ENCODE measurements around the gene HSBP1.

HSBP1 gene

DNA sequence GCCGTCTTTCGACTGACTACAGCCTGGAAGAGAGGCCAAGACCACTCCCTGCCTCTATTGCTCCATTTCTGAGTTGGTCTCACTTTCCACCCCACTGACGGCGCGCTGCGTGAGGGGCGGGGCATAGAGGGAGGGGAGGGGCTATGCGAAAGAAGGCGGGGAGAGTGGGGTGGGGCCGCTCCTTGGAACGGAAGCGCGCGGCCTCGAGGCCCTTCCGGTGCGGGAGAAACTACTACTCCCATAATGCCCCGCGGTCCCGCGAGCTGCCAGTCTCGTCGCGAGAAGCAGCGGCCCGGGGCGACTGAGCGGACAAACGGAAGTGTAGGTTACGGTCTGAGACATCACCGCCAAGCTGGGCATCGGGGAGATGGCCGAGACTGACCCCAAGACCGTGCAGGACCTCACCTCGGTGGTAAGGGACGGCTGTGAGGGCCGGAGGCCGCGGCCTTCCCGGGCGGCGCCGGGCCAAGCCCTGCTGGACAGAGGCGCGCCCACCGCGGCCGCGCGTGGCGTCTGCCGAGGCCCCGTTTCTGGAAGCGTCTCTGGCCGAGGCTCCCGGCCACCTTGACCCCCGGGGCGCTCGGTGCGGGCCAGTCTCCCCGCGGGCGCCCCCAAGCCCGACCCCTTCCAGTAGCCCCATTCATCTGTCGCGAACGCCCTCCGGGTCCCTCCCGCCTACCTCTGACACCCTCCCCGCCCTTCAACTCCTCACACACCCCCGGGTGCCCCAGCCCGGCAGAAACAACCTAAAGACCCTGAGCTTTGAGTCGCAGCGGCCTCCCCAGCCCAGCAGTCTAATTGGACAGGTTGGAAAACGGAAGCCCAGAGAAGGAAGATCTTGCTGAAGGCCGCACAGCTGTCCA, at the start of gene HSBP1:
Gene HSBP1 (plus strand): TSS at position 269 of the 863 bp plus-strand sequence. CDS start 99 bp downstream, at position 368.
- peak; percentile 93 for DNase-seq

DNA sequence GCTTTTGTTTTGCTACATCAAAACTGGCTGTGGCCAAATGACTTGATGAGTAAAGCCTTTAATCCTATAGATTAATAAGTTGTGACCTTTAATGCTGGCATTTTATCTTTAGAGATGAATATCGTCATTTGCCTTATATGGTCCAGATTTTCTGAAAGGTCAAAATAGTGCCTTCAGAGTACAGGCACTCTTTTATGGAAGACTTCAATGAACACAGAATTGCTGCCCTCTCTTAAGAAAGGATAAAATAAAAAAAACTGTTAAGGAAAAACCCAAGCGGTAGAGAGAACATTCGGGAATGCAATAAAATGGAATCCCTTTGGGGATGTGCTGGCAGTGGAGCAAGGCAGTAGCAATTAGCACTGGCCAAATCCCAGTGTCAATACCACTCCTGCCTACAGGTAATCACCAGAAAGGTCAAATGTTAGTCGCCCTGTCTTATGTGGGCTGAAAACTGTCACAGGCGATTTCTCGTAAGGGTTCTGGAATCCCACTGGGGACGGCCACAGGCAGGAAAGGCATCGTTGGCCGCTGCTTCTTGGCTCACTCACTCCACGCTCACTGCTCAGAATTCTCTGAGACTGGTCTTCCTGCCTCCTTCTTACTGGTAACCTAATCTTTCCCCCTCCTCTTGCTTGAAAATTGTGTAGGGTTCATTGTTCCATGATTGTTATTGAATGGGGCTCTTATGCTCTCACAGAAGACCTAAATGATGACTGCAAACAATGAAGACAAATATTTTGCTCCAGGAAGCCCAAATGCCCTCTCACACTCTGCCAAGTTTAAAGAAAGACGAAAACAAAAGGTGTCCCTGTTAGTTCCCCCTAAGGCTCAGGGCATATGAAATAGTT, 45.4 kb upstream of the HSBP1 start:
- DNase-seq = no peak

DNA sequence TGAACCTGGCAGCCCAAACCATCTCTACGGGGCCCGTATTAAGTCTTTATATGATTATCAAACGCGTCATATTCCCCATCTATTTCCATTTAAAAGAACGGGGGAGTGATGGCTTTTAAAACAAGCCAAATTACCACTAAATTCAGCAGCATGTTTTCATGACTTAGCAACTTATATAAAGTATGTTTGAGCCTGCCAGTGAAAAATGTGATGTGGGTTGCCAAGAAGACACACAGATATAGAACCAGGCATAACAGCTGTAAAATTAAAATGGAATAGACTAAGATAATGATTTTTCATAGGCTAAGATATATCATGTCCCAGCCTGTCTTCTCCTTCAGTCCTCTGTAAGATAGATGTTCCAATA, 44.8 kb upstream of the HSBP1 start:
- no peak for DNase-seq

DNA sequence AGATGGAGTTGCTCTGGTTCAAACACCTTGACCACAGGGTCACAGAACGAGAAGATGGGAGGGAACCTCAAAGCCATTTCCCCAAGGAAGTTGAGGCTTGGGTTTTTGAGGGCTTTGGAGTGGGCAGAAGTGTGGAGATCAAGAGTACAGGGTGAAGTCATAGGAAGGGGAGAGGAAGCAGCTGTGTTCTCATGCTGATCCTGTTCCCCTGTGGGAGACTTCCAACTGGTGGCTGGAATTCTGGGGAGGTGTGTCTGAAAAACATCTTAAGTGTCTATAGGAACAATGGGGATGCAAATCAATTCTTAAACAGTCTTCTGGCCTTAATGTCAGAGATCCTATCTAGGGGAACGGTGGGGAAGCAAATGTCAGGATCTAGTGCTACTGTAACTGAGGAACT, 38.8 kb upstream of the HSBP1 start:
- no peak for DNase-seq

DNA sequence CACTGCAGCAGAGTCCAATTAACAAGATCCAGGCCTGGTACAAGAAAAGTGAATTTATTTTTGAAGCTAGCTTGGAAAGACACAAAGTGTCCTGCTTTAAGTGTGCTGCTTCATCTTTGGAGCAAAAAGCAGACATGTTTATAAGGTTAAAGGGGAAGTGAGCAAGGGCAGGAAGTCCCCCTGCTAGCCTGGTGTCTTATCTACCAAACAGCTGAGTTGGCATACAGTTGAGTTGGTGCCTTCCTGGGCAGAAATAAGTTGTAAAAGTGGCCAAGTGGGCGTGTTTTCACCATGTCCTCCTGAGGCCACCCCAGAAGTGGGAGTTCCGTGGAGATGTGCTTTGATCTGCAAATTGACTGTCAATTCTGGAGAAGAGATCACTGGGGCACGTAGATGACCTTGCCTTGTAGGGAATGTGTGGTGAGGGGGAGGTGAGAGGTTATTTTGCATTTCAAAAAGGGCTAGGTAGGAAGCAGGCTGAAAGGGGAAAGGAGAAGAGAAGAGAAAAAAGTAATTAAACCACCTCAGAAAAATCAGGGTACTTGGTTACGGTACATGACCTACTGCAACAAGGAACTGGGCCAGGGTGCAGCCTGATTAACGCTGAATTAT, 38.3 kb upstream of the HSBP1 start:
- DNase-seq = no peak

DNA sequence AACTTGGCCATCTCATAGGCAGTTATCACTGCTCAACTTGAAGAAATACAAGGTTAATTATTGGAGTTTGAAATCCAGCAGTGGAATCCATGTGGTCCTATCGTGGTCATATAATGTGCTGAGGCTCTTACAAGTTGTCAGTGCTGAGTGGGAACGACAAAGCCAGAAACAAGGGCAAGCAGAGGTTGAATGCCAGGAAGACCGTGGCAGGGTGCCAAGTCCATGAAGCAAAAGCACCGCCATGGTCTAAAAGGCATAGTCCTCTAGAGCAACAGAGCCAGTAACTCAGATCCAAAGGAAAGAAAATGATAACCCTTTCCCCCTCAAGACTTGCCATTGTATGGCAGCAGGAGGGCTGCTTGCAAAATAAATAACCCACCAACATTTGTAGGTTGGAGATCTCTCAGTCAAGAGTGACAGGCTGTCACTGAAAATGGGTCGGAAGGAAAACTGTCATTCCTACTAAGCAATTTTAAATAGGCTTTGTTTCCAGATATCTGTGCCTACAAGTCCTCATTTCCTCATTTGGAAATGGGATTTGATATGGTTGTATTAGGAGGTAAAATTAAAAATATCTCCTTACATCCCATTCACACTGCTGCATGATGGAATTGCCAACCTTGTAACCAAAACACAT, 36.4 kb upstream of the HSBP1 start:
- no peak for DNase-seq

DNA sequence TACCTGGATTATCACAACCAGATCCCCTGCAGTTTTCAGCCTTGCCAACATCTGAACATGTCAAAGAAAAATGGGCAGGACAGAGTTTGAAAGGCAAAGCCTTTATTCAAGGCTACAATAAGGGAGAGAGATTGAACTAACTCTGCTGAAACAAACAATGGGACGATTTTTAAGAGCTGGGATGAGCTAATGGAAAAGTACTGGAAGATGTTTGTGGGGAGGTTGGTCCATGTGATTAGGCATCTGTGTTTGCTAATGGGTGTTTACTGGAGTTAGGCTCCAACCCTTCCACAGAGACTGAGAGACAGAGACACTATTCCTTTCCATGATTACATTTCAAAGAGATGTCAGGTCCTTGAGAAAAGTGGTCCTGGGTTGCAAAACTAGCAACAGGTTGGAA, 35.0 kb upstream of the HSBP1 start:
- no peak for DNase-seq

DNA sequence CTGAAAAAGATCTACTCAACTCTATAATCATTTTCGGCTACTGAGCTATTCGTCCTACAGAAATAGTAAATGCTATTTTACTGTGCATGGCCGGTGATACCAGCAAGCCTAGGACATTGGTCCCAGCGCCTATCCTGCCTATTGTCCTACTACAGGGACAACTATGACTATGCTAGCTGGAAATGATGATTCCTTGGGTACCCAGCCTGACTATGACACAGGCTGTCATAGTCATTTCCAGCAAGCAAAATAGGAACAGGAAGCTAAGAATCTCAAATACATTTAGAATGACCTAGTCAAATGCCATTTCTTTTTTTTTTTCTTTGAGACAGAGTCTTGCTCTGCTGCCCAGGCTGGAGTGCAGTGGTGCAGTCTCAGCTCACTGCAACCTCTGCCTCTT, 33.7 kb upstream of the HSBP1 start:
- DNase-seq = no peak

DNA sequence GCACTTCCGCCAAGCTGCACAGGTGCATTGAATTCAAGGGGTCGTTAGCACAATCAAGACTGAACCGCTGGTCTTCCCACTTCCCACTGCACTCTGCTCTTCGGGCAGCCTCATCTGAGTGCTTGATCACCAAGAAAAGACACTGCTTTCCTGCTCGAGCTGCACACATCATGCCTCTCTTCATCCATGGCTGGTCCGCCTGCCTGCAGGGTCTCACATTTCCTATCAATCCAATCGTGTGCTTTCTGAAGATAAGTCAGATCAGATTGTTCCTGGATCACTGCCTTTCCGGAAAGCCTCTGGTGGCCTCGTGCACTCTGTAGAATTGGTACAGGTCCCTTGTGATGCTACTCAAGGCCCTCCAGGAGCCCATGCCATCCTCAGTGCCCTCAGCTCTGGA, 30.8 kb upstream of the HSBP1 start:
- no peak for DNase-seq

DNA sequence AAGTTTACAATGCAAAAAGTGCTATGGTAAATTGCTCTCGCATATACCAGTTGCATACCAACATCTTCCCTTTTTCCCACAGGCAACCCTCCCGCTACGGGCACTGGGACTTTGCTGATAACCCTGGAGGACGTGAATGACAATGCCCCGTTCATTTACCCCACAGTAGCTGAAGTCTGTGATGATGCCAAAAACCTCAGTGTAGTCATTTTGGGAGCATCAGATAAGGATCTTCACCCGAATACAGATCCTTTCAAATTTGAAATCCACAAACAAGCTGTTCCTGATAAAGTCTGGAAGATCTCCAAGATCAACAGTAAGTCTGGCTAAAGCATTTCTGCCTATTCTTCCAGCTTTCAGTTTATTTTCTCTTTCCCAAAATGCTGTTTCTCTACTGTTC, 27.9 kb upstream of the HSBP1 start:
- peak; percentile 58 for DNase-seq

DNA sequence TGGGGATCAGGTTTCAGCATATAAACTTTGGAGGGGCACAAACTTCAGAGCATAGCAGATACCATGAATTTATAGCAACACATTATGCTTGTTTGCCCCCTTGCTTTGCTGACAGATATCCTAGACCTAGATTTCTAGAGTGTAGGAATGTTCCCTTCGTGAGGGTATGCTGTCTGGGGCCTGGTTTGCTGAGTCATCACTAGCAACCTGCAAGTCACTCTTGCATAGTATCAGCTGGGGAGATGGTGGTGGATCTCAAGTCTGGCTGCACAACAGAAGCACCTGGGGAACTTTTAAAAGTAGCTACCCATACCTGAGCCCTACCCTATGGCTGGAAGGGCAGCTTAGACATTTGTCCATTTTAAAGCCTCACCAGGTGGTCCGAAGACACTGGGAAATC, 22.3 kb upstream of the HSBP1 start:
- no peak for DNase-seq

DNA sequence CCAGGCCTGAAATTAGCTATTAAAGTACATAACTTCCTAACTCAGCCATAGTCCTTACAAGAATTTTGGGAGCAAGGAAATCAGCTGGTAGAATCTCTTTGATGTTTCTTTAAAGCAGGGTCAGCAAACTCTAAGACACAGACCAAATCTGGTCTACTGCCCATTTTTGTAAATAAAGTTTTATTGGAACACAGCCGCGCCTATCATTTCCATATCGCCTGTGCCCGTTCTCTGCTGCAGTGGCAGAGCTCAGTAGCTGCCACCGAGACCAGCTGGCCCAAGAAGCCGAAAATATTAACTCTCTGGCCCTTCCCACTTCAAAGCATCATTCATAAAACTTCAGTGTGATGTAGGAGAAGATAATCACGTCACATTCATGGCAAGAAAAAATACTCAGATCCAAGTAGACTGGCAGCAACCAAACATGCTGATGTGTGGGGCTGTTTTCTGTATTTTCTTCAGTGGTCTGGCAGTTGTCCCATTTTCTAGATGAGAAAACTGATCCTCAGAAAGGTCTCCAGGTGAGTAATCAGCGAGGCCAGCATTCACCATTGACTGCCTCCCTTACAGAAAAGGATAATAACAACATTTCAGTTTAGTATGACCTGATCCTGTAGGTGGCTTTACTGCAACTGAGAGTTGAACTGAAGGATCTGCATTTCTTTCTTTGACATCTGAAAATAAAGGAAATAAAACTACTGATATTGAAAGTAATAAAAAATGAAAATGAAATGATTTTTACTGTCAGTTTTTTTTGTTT, 18.0 kb upstream of the HSBP1 start:
- DNase-seq = no peak

DNA sequence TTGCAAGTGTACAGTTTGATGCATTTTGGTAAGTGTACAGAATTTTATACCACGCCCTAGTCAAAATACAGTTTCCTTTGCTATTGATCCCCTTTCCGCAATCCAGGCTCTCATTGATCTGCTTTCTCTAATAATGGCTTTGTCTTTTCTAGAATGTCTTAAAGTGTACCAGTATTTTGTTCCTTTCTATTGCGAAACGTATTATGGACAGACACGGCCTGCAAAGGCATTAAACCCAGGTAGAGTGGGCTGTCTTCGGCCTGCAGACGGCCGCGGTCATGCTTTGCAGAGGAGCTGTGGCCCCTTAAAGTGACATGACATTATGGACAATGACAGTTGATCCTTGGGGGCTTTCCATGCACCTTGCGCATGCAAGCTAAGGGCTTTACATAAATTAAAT, 15.9 kb upstream of the HSBP1 start:
- DNase-seq = no peak

DNA sequence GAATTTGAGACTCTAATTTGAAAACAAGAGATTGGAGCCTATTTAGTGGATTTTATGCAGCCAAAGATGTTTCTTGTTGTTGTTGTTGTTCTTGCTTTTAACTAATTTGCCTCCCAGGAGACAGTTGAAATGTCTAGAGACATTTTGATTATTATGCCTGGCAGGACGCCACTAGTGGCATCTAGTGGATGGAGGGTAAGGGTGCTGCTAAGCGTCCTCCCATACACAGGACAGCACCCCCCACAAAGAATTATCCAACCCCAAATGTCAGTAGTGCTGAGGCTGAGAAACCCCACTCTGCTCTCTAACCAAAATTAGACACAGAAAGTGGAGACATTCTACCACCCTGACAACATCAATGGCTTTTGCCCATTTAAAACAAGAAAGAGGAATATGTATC, 15.4 kb upstream of the HSBP1 start:
- DNase-seq = no peak

DNA sequence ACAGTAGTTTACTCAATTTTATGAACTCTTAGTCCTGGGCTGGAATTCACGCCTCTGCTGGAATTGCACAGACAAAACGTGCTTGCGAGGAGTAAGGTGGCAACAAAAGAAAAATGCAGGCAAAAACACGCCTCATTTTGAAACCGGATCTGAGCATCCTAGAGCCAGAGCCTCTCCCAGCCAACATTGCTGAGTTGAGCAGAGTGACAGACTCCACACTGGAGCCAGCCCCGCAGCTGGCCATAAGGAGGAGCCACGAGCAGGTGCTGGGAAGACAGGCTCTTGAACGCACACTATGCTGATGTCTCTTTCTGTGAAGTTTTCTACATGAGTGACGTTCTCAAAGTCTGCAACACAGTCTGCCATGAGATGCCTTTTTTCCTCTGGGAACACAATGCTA, 14.6 kb upstream of the HSBP1 start:
- DNase-seq = no peak

DNA sequence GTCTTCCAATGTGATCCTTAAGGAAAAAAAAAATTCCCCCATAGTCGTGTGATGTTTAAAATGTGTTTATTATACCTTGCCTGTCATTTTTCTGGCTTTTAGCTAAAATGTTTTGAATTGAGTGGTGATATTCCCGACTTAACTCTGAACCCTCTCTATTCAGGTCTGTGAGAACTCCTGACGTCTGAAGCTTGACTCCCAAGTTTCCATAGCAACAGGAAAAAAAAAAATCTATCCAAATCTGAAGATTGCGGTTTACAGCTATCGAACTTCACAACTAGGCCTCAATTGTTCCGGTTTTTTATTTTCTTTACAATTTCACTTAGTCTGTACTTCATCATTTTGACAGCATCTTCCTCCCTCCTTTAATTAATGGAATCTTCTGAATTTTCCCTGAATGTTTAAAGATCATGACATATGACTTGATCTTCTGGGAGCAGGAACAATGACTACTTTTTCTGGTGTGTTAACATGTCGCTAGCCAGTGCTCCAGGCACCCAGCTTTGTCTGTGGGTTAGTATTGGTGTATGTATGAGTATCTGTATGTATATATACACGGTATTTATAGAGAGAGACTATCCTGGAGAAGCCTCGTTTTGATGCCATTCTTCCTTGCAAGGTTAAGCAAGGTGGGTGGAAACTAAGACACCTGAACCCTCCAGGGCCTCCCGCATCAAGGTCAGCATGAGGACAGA, 12.8 kb upstream of the HSBP1 start:
- DNase-seq = no peak

DNA sequence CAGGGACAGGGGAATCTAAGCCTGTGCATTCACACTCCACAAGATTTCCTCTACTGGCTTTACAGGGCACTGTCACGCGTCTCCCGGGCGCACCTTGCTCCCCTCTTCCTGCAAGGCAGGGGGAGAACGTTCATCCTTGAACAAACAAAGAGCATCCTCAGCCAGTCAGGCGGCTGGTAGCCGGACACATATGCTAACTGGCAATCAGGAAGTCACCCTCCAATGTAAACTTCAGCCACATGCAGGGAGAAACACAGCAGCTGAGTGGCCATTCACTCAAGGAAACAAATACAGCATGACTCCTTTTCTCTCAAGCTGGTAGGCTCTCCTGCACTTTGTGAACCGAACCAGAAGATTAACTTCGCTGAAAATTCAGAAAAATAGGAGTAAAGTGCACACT, 10.8 kb upstream of the HSBP1 start:
- DNase-seq = no peak

DNA sequence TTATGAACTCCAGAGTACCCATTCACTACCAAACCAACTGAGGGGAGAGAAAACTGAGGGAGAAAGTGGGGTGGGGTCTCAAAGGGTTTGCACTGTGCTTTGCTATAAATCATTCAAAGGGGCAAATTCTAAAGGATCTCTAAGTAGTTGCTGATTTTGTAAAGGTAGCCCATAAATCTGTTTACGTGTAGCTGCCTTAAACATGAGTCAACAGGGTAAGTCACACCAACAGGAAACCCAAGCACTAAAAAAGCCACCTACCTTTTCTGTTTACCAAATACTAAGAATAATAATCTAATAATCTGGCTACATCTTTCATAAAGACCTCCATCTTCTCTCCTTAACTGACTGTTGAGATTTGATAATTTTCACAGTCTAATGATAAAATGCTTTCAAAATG, 8.4 kb upstream of the HSBP1 start:
- no peak for DNase-seq

DNA sequence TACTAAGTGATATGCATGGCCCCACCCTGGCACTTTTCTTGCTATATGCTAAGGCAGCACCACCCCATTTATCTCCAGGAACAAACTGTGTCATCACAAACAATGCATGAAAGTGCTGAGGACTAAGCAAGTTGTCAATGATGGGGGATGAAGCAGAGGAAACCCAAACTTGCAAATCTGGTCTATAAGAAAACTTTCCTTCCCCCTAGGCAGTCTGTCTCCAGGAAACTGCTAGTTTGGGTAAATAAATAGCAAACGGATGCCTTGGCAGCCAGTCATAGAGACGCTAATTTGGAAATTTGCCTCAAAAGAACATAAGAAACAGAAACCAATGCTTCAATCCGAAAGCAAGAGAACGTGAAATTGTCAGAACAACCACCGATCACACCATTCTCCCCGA, 5.6 kb upstream of the HSBP1 start:
- DNase-seq = peak; percentile 81

DNA sequence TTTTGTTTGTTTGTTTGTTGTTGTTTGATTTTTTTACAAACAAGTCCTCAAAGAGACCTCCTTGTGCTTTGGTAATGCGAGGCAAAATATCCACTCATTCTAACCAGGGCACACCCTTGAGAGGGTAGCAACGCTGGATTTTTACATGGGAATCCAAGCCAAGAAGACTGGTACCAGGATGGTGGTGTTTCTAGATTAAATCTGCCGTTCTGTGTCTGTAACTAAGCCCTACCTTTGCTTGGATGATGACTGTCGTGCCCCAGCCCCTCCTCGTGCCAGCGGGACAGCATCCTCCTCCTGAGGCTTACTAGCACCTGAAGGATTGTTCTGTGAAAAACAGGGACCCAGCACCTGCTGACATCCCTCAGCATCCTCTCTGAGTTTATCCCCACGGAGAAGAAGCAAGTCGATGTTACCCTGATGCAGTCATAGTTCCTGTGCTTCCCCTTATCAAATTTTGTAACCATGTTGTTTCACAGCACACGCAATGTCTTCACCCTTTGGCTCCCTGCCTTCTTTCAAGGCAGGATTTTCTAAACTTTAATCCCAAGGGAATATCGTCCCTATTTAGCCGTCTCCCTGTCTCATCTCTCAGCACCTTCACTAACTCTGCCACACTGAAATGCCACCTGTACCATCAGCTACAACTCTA, 5.1 kb upstream of the HSBP1 start:
- no peak for DNase-seq

DNA sequence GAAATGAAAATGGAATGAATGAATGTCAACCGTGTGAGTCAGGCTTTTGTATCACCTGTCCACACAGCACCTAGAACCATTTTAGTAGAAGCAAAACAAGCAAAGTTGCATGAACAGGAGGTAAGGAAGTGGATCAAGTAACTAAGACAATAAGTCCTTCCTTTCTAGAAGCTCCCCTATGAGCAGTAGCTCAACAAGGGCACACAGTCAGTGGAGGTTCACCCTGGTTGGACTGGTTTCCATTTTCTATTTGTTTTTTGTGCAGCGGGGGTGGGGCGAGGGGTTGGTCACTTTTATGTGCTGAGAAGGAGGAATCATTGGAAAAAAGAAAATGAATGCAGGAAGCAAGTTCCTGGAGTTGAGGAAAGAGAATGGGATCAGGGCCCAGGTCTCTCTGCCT, 4.0 kb upstream of the HSBP1 start:
- DNase-seq = no peak
